Measurements from ENCODE around the gene PDE1C.

Gene PDE1C

DNA sequence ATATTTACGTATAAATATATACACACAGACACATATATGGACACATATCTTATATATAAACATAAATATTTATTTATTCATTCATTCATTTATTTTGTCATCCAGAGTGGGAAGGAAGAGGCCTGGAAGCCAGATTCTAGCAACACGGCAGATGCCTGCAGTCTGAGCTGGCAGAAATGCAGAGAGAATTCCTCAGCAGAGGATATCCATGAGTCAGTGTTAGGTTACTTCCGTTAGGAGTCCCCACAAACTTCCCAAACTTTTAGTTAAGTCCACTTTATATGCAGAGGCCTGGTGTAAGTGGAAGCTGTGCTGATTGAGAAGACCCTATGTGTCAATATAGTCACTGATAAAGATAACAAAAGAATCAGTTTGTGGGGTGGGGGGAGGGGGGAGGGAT, 293.6 kb downstream of the PDE1C start:
- TF ChIP-seq, protein P1, sequence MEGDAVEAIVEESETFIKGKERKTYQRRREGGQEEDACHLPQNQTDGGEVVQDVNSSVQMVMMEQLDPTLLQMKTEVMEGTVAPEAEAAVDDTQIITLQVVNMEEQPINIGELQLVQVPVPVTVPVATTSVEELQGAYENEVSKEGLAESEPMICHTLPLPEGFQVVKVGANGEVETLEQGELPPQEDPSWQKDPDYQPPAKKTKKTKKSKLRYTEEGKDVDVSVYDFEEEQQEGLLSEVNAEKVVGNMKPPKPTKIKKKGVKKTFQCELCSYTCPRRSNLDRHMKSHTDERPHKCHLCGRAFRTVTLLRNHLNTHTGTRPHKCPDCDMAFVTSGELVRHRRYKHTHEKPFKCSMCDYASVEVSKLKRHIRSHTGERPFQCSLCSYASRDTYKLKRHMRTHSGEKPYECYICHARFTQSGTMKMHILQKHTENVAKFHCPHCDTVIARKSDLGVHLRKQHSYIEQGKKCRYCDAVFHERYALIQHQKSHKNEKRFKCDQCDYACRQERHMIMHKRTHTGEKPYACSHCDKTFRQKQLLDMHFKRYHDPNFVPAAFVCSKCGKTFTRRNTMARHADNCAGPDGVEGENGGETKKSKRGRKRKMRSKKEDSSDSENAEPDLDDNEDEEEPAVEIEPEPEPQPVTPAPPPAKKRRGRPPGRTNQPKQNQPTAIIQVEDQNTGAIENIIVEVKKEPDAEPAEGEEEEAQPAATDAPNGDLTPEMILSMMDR (IDR thresholded peaks at IDR 0.05): no peak
- H3K4me1 Mint-ChIP-seq: peaks cover 39% of the 10 kb centered on the region
- peaks cover 3% of the 10 kb centered on the region for H3K9me3 Mint-ChIP-seq
- DNase-seq: no peak
- no peak overlapping the region for H3K4me3 Mint-ChIP-seq
- H3K27me3 Mint-ChIP-seq (ENCODE audit: low read depth, poor library complexity): peaks cover 21% of the 10 kb centered on the region
- H3K36me3 Mint-ChIP-seq (ENCODE audit: low read depth): no peaks in the 10 kb centered on the region
- no peak overlapping the region for H3K27ac Mint-ChIP-seq

DNA sequence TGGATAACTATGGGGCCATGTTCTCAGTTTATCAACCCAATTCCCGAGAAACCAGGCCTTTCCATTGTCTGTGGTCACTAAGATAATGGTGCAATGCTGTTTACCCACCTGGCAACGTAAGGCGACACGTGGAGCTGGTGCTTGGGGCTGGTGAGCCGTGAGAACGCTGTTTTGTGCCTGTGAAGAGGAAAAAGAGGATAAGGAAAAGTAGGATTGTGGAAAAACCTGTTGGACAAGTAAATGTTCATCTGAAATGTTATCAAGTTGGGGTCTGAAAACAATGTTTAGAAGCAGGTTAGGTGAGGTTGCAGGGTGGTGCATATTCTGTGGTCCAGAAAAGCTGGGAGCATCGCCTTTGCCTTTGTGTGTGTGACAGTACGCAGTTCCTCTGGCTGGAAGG, 294.7 kb downstream of the PDE1C start:
- Mint-ChIP-seq H3K4me3 (no peak overlapping the region), H3K27ac (no peak overlapping the region), H3K36me3 (ENCODE audit: low read depth) (no peaks in the 10 kb centered on the region), H3K27me3 (ENCODE audit: low read depth, poor library complexity) (peaks cover 20% of the 10 kb centered on the region), H3K4me1 (peaks cover 28% of the 10 kb centered on the region), H3K9me3 (peaks cover 8% of the 10 kb centered on the region)
- no peak for DNase-seq
- TF ChIP-seq, protein P1 (IDR thresholded peaks at IDR 0.05): no peak

DNA sequence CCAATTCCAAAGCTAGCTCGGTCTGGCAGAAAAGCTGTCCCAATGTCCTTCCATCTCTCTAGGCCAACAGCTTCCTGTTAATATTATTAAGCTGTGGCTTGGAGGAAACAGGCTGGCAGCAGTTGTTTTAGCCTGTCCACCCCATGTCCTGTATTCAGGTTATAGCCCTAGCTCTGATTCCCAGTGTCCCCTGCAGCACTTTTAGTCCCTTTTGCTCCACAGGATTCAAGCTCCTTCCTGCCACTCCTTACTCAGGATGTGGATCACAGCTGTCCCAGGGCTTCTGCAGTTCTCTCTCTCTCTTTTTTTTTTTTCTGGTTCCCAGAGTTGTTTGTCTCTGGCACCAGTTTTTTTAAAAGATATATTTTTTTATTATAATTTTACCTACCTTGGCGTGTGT, 298.0 kb downstream of the PDE1C start:
- Mint-ChIP-seq H3K36me3 (ENCODE audit: low read depth) (no peaks in the 10 kb centered on the region), H3K27me3 (ENCODE audit: low read depth, poor library complexity) (peaks cover 21% of the 10 kb centered on the region), H3K9me3 (peaks cover 14% of the 10 kb centered on the region), H3K4me3 (no peak overlapping the region), H3K4me1 (peaks cover 12% of the 10 kb centered on the region), H3K27ac (no peak overlapping the region)
- DNase-seq: no peak
- TF ChIP-seq, protein P1 (IDR thresholded peaks at IDR 0.05): no peak

- peaks cover 17% of the 10 kb centered on the region for H3K9me3 Mint-ChIP-seq
- H3K36me3 Mint-ChIP-seq (ENCODE audit: low read depth): no peaks in the 10 kb centered on the region
- DNase-seq: no peak
- no peaks in the 10 kb centered on the region for H3K4me1 Mint-ChIP-seq
- TF ChIP-seq, protein P1 (IDR thresholded peaks at IDR 0.05): no peak
- no peak overlapping the region for H3K27ac Mint-ChIP-seq
- peaks cover 25% of the 10 kb centered on the region for H3K27me3 Mint-ChIP-seq (ENCODE audit: low read depth, poor library complexity)
- no peak overlapping the region for H3K4me3 Mint-ChIP-seq
Measured at GRCh38 chr7:31767686-31768358, 302.4 kb downstream of the PDE1C start.

DNA sequence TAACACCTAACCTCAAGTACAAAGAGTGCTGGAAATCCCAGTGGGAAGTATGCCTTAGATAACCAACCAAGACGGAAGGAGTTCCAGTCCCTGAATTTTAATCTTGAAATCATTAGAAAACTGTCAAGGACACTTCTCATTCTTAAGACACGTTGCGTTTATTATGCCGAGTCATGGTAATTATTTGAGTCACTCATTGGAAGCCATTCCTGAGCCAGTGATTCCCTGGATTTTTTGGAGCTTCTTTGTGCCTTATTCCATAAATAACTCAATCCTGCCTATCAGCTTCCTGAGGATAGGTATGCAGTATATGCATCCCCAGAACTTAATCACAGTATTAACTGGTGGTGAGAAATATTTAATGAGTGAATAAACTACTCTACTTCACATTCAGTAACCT, 305.7 kb downstream of the PDE1C start:
- Mint-ChIP-seq H3K4me3 (no peak overlapping the region), H3K27me3 (ENCODE audit: low read depth, poor library complexity) (peaks cover 32% of the 10 kb centered on the region), H3K4me1 (no peaks in the 10 kb centered on the region), H3K27ac (no peak overlapping the region), H3K9me3 (peaks cover 9% of the 10 kb centered on the region), H3K36me3 (ENCODE audit: low read depth) (no peaks in the 10 kb centered on the region)
- no peak for DNase-seq
- TF ChIP-seq, protein P1 (IDR thresholded peaks at IDR 0.05): no peak

GRCh38 chr7:31763548-31763947, 306.7 kb downstream of the PDE1C start:
- TF ChIP-seq, protein P1 (IDR thresholded peaks at IDR 0.05): peak; percentile 33
- H3K9me3 Mint-ChIP-seq: peaks cover 9% of the 10 kb centered on the region
- DNase-seq: no peak
- no peaks in the 10 kb centered on the region for H3K36me3 Mint-ChIP-seq (ENCODE audit: low read depth)
- H3K27me3 Mint-ChIP-seq (ENCODE audit: low read depth, poor library complexity): peaks cover 32% of the 10 kb centered on the region
- H3K4me1 Mint-ChIP-seq: no peaks in the 10 kb centered on the region
- no peak overlapping the region for H3K27ac Mint-ChIP-seq
- H3K4me3 Mint-ChIP-seq: no peak overlapping the region
